Stimulated activated CD4-positive, alpha-beta T cell treated with anti-CD3 and anti-CD28 coated beads, Interleukin-4, amount 100 ng/mL, for 48 hours (primary cell): ENCODE measurements around the gene TXNL4A.
"Not testable (repeated sequence)": the region's sequence is repeated elsewhere in the genome, so short reads cannot be mapped to it uniquely, and the experiment has no call there.

Experiments used
- DNase-seq, 2 donors: peaks; one replicate each; pipeline ENCODE4 v3.0.0-alpha.2; 2020; ENCODE audit warnings: low read depth in 2 of 2

The TXNL4A gene, protein sequence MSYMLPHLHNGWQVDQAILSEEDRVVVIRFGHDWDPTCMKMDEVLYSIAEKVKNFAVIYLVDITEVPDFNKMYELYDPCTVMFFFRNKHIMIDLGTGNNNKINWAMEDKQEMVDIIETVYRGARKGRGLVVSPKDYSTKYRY

DNA sequence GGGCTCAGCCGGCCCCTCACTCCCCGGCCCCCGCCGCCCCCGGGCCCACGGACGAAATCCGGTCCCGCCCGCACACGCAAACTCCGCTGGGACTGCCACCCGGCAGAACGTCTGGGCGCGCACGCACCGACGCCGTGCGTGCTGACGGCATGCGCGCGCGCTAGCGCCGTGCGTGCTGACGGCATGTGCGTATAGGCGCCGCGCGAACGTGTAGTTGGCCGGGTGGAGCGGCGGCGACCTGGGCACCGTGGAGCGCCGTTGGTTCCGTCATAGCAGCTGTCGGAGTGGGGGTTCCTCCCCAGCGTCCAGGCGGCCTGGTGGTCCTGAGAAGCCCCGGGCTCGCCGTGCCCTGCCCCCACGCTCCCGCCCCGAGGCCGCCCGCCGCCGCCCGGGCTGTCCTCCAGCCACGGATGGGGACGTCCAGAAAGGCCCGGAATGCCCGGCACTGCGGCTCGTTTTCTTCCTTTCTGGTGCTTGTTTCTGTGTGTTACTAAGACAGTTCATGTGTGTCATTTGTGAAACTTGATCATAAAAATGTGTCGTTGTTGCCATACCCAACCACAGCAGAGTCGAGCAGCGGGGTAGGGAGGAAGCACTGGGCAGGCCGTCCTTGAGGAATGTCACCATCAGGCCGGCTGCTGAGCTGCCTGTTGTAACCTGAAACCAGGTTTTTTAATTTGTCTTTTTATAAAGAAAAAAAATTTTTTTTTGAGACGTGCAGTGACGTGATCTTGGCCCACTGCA lies at the start of gene TXNL4A:
TSS of gene TXNL4A (minus strand) at position 113 of the 744 bp plus-strand sequence. CDS start 171 bp downstream, outside the sequence.
- DNase-seq: peak; percentile 78 to 82

DNA sequence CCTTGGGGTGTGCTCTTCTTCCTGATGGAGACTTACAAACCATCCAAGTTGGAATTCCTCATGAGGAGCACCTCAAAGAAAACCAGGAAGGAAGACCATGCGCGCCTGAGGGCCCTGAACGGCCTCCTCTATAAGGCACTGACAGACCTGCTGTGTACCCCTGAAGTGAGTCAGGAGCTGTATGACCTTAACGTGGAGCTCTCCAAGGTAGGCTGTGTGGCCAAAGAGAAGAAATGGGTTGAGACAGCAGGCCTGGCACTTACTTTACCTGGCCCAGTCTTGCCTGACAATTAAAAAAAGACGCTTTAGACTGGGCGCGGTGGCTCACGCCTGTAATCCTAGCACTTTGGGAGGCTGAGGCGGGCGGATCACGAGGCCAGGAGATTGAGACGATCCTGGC lies 48.9 kb upstream of the TXNL4A start:
- DNase-seq: no peak

DNA sequence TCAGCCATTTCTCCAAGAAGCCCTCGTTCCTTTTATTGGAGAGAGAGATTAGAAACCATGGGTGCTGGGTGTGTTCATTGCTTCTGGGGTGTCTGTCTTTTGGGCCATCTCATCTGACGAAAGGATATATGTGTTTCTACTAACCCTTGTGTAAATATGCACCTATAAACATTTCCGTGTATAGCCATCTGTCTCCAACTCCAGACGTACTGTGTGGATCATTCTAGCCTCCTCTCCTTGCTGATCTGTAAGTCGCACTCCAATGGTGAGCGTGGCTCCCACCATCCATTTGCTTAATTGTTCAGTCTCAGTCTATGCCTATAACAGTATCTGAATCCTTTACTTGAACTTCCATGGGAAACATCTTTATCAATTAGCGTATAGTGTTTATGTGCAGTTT lies 47.6 kb upstream of the TXNL4A start:
- no peak for DNase-seq

DNA sequence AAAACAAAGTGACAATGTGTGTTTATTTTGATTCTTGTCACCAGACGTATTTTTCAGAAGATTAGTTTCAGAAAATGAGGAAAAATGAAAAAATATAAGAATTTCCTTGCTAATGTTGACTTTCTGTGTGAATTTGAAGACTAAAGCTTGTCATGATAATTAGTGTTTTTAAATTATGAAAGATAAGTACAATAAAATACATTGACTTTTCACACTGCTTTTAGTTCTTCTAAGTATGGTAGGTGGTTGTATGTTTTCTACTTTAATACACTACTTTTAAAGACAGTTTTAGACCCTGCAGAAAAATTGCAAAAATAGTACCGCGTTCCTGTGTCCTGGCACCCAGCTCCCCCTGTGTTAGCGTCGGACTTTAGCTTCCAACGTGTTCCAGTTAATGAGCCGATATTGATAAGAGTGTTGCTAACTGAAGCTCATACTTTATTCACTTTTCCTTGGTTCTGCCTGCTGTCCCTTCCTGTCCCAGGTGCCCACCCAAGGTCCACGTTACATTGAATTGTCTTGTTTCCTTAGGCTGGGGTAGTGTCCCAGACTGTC lies 46.6 kb upstream of the TXNL4A start:
- DNase-seq: no peak

DNA sequence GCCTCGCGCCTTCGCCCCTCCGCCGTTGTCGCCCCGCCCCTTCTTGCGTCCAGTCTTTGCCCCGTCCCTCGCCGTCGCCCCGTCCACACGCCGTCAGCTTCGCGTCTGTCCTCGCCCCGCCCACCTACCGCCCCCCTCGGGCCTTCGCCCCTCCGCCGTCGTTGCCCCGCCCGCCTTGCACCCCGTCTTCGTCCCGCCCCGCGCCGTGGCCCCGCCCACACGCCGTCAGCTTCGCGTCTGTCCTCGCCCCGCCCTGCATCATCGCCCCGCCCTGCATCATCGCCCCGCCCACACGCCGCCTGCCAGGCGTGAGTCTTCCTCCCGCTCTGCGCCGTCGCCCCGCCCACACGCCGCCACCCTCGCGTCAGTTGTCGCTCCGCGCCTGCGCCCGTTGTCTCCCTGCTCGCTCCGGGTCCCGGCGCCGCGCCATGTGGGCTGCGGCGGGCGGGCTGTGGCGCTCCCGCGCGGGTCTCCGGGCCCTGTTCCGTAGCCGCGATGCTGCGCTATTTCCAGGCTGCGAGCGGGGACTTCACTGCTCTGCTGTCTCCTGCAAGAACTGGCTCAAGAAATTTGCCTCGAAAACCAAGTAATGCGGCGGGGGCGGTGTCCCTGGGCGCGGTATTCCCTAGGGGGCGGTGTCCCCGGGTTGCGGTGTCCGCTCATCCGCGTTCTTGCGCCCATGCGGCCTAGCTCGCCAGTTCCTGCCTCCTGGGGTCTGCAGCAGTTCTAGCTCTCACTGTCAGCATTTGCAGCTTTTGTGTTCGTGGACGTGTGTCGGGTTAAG lies 45.9 kb upstream of the TXNL4A start, which contains the start of gene RBFA:
TSS of gene RBFA (plus strand) at position 367 of the 784 bp plus-strand sequence. CDS start at position 429, 62 bp downstream.
- peak; percentile 99 to 100 for DNase-seq

DNA sequence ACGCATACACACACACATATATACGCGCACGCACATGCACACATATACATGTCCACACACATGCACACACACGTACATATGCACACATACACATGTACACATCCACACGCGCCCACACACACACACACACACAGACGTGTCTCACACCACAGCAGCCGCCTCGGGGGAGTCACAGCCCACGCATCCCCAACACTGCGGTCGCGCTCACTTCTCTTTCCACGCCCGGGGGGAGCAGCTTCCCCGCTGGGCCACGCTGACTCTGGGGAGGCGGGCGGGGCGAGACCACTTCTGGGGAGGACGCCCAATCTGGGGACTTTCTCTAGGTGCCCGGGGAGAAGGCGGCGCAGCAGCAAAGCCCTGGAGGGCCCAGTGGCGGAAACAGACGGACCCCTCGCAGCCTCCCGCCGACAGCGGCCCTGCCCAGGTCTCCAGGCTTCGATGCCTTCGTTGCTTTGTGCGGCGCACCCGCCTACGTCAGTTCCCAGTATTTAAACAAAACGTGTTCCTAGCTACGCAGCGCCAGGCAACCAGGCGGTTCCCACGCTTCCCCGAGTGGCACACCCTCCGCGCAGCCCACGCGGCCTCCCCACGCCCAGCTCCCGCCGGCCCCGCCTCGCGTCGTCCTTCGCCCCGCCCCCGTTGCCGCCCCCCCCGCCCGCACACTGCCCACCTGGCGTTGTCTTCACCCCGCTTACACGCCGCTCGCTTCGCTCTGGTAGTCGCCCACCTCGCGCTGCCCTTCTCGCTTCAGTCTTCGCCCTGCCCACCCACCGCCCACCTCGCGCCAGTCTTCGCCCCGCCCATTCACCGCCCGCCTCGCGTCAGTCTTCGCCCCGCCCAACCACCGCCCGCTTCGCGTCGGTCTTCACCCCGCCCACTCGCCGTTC lies 45.1 kb upstream of the TXNL4A start:
- peak in 1 of 2 donors; percentile 41 for DNase-seq

DNA sequence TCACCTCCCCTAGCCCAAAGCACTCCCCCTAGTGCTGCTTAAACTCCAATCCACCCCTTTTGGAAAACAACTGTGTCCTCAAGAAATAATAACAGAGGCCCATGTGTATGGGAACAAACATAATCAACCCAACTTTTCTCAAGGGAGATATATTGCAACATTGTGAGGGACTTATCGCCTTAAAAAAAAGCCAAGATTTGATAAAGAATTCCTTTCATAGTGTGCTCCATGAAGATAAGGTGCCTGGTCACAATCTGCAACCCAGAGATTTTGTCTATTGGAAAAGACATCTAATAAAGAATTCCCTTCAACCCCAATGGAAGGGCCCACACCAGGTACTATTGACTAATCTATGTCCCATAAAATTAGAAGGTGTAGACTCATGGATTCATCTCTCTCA lies 41.3 kb upstream of the TXNL4A start:
- DNase-seq: no peak

DNA sequence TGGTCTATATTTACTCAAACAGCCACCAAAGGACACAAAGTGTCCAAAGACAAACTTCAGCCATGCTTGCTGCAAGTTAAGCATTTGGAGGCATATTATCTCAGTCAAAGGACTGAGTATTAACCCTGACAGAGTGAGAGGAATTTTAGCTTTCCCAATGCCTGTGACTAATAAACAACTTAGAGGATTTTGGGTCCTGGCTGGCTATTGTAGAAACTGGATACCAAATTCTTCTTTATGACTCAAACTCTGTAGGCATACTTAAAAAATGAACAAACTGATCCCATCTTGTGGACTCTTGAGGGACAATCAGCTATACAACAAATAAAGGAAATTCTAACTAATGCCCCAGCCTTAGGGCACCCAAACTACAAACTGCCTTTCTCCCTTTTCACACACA lies 39.4 kb upstream of the TXNL4A start:
- DNase-seq: not testable (repeated sequence)

DNA sequence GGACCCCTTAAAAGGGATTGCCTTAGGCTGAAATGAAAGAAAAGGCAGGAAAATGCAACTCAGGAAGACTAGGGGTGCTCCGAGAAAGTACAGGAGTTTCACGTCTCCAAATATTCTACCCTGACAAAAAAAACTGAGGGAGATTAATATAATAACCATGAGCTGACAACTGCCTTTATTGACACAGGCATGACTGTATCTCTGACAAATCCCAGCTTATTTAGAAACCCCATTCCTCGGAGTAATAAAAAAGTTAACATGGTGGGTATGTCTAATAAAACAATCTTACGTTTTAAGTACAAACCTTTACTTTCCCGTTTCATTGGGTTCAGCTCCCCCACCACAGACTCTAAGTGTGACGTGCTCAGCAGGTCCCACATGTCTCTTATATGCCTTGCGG lies 38.0 kb upstream of the TXNL4A start:
- DNase-seq: no peak

DNA sequence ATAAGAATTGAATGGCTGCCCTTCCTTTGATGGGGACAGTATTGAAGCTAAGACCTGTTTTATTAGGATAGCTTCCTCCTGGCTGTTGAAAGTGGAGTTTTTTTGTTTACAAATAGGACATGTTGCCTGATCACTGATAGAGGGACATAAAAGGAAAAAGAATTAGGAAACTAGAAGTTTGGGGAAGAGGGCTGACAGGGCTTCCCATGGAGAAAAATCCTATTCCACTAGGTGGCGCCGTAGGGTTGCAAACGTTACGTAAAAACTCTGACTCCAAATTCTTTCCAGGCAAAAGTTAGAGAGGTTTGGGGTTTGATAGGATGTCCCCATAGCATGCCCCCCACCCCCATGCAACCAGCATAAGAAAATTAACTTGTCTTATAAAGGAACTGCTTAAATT lies 34.8 kb upstream of the TXNL4A start:
- peak; percentile 17 to 24 for DNase-seq

DNA sequence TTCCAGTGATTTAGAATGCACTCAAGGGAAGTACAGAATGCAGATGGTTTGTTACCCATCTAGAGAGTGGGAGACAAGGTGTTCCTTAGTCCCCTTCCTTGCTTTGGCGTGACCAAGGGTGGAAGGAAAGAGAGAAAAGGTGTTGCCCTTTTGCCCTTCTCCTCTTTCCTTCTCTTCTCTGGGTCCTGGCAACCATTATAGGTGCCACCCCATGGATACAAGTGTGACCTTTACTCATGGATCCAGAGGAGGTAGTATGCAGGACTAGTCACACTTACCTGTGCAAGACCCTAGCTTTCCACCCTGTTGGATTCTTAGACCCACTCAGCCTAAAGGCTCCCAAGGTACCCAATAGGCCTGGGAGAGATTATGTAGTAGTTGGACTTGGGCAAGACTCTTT lies 34.2 kb upstream of the TXNL4A start:
- DNase-seq: no peak

DNA sequence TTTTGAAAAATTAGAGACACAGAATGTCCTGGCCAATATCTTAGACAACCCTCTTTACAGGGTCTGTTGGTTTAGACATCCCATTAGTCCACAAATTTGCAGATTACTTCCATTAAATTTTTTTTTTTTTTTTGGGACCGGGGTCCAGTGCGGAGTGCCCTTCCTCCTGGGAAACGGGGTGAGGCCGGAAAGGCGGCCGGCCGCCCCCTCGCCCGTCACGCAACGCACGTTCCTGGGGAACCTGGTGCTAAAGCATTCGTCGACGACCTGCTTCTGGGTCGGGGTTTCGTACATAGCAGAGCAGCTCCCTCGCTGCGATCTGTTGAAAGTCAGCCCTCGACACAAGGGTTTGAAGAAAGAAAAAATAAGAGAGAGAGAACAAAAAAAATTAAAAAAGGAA lies 24.4 kb upstream of the TXNL4A start:
- no peak for DNase-seq

DNA sequence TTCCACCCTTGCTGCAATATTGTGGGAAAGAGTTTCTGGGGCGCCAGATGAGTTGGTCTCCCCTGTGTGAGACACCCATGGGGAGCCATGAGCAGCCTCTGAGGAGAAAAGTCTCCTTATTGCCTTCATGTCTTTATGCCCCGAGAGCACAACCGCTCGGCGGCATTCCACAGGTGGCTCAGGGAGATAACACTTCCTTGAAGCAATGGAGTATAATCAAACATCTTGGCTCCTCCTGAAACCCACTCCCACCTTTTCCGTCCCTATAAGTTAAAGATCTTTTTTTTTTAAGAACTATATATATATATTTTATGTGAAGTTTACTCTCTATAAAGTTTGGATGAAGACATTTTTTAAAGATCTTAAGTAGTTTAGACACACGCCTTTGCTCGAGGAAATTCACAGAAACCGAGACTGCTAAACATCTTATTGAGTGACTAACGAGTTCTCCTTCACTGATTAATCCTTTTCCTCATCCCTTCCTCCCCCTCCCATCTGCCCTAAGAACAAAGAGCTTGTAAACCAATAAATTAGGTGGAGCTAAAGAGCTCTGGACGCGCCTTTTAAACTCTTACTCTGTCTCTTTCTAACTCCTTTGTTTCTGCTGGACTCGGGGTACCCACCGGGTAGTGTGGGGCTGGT lies 23.3 kb upstream of the TXNL4A start:
- DNase-seq: not testable (repeated sequence)

DNA sequence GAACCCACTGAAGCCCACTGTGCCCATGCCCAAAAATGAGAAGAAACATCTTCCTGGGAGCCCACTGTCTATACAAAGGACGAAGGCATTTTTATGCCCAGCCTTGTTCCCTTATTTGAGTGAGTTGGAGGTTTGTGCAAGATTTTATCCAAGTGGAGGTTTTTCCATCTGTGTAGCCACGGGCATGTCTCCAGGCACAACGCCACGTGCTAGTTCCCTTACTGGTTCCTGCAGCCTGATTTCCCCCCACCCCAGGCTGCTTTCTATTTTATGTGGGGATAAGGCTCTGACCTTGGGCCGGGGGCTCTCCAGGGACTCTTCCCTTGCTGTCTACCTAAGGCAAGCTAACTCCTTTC lies 22.2 kb upstream of the TXNL4A start:
- DNase-seq: no peak

DNA sequence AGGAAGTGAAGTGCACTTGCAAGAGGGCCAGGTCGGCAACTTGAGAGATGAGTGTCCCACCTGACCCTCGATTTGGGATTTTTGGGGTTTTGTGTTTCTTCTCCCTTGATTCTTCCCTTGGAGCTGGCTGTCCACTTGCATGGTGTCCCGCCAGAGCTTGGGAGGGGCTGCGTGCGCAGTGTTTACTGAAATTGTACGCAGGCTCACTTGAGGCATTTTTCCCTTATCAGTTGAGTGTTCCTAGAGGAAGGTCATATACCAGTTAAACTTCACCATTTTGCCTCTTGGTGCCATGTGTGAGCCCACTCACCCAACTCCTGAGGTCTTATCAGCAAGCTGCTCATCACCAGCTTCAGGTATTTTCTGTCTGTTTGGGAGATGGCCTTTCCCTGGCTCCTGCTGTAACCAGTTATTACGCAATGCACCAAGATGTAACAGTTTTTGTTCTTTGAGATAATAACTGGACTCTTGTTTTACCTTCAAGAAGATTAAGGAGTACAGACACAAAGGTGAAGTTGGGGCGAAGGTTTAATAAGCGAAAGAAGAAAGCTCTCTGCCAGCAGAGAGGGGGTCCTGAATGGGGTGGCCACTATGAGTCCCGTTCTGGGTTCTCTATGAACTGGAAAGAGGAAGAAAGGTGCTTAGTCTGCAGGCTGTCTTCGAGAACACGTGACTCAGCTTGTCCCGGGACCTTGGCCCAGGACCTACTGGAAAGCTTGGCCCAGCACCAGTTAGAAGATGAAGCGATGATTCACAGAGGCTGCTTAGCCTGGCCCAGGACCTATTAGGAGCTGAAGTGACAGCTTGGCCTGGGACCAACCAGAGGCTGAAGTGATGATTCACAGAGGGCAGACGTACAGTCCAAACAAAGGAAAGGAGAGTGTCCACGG lies 21.5 kb upstream of the TXNL4A start:
- no peak for DNase-seq

DNA sequence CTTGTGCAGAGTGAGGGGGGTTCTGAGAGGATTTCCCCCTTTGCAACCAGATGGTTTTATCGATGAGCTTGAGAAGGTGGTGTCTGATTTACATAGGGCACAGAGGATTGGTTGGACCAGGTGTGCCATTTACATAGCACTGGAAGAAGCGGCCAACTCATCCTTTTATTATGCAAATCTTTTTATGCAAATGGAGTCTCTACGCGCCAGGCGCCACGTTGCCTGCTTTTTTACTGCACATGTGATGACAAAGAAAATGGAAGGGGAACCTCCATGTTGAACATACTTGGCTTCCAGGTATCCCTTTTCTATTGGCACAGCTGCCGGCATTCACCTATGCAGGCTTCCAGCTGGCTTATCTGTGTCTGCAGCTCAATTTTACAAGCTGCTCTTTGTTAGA lies 18.4 kb upstream of the TXNL4A start:
- no peak for DNase-seq

DNA sequence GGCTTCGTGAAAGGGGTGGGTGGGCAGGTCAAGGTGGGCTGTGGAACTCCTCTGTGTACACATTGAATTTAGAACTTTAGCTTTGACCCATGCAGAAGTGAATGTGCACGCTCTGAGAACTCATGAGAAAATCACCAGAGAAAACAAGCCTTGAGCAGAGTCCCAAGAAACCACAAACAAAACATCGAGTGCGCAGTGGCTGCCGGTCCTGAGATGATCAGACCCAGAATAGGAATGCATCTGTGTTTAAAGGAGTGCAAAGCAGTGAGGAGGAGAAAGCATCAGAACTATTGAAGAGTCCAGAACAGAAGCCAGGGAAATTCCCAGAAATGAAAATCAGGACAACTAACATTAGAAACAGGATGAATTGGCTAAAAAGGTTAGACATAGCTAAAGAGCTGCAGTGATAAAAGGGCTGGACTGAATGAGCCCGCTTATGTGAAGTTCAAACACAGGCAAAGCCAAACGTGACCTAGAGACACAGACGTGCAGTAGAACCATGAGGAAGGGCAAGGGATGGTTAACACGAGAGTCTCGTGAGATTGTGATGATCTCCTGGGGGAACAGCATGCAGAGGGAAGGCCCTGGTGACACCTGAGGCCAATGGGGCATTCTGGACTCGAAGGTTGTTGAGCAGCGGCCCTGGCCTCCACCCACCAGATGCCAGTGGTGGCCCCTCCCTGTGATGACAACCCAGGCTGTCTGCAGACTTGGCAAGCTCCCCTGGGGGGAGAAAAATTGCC lies 16.4 kb upstream of the TXNL4A start:
- DNase-seq: no peak

DNA sequence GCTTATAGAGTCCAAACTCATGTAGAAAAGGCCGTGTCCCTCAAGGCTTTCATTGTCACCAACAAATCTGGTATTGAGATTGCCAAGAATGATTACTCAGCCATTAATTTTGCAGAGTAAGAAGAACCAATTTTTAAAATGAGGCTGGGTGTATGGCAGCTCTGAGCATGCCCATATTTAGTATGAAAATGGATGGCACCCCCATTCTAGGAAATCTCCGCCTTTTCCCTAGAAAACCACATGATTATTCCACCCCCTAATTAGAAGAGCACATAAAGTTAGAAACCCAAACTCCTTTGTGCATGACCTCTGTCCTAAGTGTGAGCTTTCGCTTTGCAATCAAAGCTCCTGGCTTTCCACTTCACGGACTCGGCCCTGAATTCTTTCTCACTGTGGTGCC lies 14.1 kb upstream of the TXNL4A start:
- DNase-seq: no peak

DNA sequence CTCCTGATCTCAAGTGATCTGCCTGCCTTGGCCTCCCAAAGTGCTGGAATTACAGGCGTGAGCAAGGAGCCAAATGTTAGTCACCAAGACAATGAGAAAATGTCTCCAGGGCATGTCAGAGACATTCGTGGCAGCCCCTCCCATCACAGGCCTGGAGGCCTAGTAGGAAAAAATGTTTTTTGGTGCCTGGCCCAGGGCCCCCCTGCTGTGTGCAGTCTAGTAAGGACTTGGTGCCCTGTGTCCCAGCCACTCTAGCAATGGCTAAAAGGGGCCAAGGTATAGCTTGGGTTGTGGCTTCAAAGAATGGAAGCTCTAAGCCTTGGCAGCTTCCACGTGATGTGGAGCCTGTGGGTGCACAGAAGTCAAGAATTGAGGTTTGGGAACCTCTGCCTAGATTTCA lies 12.5 kb upstream of the TXNL4A start:
- no peak for DNase-seq
